Measurements from ENCODE around the gene FBXO10. TPM values are rescaled to one million over a fixed set of nuclear protein-coding genes. Genes with fewer than 3 reads are reported as not detected.
"Not testable (repeated sequence)": the region's sequence is repeated elsewhere in the genome, so short reads cannot be mapped to it uniquely, and the experiment has no call there.

The FBXO10 gene
- total RNA-seq, 2 experiments from 2014 or later: 2.8 to 2.9 TPM

GRCh38 chr9:37522971-37523370 lies 53.2 kb downstream of the FBXO10 start:
- CTCF ChIA-PET: no interaction called here
- POLR2A ChIA-PET: no interaction called here

DNA sequence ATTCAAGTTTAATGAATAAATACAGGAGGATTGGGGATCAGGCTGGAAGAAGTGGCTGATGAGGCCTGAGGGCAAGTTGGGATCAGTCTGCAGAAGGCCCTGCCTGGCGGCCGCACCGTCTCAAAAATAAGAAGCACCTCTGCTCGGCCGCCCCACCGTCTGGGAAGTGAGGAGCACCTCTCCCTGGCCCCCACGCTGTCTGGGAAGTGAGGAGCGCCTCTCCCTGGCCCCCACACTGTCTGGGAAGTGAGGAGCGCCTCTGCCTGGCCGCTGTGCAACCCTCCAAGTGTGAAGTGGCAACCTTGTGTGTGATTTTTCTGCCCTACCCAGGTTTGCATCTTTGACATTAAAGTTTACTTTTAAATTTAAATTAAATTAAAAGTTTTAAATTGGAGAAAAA lies 55.1 kb downstream of the FBXO10 start:
- POLR2A ChIA-PET: no interaction called here

DNA sequence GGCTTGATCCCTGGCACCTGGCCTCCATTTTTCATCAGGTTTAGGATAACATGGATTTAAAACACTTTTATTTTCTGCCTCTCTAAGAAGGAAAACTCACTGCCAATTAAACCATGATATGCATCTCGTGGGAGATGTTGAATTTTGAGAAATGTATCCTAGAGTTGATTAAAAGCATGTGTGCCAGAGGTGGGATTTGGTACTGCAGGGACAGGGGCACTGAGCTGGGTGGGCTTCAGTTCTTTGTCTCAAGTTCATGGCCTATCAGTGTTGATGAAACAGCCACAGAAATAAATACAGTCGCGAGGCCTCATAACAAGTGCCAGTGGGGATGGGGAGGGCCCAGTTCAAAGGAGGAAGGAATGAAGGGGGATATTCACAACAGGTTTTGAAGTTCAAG lies 55.5 kb downstream of the FBXO10 start:
- POLR2A ChIA-PET: interaction anchor here (0.6 kb wide), 1 partner anchor 86 kb away, joined by 3 read pairs; no protein-coding TSS in a partner anchor
- CTCF ChIA-PET: no interaction called here

More for the DNA sequence above, 55.1 kb downstream of the FBXO10 start:
- CTCF ChIA-PET: no interaction called here

- CTCF ChIA-PET: interaction anchor here (1.0 kb wide), 1 partner anchor 11 kb away, joined by 3 read pairs; no protein-coding TSS in a partner anchor
- POLR2A ChIA-PET: no interaction called here
These were observed 58.3 kb downstream of the FBXO10 start for GRCh38 chr9:37517923-37518322.

DNA sequence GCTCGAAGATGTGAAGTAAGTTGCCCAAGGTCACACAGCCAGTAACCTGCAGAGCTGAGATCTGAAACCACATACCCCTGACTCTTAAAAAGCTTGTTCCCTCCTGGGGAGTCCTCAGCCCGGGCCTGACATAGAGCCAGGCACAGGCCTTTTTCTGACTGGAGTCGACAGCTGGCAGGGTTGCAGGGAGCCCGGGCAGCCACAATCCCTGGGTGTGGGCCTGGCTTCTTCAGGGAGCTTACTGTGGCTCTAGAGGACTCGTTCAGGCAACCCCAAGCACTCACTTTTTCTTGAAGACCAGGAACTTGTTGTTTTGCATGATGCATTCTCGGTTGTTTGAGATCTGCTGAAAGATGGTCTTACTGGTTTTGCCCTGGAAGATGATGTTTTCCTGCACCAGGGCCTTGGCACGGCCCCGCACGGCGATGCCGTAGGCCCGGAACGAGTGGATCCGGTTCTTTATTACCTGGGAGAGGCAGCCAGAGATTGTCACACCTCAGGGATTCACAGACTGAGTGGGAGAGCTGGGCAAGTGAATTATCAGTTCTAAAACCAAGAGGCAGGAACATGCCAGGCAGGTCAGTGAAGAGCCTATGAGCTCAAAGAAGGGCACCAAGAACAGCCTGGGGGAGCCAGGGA lies 60.4 kb downstream of the FBXO10 start:
- POLR2A ChIA-PET: no interaction called here
- CTCF ChIA-PET: no interaction called here

DNA sequence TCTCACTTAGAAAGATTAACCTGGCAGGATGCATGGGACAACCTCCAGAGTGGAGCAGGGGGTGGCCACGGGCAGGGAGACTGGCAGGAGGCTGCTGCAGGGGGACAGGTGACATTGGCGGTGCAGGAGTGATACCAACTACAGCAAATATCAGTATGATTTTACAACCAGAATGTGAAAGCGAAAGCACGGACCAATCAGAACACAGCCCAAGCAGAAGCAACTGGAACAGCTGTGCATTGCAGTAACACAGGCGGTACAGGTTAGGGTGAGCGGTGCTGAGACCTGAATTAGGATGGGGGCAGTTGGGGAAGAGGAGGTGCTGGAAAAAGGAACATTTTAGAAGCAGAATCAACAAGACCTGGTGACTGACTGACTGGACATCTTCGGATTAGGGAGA lies 61.2 kb downstream of the FBXO10 start:
- ChIA-PET POLR2A (no interaction called here), CTCF (no interaction called here)

GRCh38 chr9:37514415-37514814 lies 61.8 kb downstream of the FBXO10 start:
- CTCF ChIA-PET, POLR2A ChIA-PET: not testable (repeated sequence)

DNA sequence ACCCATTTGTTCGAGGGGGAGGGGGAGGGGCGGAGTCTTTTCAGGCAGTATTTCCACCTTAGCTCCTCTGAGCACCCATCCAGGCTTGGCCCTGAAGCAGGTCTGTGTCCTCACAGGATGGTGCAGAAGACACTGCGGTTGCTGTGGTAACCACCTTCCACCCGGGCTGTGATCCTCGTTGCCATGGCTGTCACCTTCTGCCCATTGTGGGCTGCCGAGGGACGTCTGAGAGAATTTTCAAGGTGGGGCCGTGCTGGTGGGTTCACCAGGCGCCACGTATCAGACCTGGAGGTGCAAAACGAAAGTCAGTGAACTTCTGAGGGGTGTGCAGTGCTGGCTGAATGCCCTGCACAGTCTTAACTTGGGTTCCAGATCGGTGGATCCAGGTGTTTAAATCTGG lies 63.7 kb downstream of the FBXO10 start:
- ChIA-PET POLR2A (no interaction called here), CTCF (no interaction called here)

DNA sequence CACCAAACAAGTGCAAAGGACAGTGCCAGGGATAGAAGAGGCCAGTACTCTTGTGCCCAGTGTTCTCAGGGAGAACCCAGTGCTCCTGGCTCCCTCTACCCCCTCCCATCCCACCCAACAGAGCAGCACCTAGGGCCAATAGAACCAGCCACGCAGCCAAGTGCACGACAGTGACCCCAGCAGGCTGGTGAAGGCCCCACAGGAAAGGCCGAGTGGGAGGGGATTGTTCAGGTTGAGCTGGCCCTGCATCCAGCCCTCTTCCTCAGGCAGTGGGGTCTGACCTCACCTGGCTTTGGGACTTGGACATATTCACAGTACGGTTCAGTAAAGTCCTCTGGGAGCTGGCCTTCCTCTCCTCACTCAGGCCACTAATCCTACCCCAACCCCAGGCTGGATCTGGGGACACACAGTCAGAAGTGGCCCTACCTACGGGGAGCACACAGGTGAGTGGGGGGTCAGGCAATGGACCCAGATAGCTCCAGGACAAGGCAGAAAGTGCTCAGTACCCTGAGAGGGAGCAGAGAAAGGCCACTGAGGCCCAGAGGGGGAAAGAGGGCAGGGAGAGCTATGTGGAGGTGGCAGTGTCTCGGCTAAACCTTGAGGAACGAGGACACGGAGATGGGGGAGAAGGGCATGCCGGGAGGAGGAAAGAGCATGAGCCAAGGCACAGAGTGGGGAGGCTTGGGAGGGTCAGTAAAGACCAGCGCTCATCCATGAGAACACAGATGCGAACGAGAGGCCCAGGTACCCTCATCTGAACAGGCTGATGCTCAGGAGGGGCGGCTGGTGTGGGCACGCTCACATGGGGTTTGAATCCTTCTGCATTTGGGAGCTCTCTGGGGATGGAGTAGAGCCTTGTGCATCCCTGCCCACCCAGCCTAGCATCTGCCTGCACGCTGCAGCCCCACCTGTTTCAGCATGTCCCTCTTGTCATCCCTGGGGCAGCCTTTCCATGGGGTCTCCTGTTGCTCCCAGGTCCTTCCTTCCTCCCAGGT lies 64.9 kb downstream of the FBXO10 start:
- ChIA-PET CTCF (no interaction called here), POLR2A (no interaction called here)

DNA sequence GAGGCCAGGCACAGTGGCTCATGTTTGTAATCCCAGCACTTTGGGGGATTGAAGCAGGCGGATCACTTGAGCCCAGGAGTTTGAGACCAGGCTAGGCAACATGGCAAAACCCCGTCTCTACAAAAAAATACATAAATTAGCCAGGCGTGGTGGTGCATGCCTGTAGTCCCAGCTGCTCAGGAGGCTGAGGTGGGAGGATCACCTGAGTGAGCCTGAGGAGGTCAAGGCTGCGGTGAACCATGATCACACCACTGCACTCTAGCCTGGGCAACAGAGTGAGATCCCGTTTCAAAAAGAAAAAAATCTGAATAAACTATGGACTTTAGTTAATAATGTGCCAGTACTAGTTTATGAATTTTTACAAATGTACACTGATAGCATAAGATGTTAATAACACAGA lies 66.1 kb downstream of the FBXO10 start:
- POLR2A ChIA-PET, CTCF ChIA-PET: not testable (repeated sequence)

DNA sequence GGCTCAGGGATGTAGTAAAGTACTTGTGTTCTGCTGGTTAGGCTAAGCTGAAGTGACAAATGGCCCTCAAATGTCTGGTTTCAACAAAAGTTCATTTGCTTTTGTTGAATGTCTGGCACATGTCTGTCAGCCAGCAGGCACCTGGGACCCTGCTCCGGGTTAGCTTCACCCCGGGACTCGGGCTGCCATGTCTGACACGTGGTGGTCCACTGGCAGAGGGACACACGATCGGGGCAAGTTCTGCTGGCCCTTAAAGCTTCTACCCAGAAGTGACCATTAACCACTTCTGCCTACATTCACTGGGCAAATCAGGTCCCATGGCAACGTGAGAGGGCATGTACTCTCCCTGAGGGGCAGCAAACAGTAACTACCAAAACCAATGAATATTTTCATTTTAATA lies 66.6 kb downstream of the FBXO10 start:
- POLR2A ChIA-PET: interaction anchor here (0.7 kb wide), 2 partner anchors 12 to 20 kb away, joined by 3 to 4 read pairs; no protein-coding TSS in a partner anchor
- CTCF ChIA-PET: no interaction called here

- ChIA-PET POLR2A (interaction anchor here (0.7 kb wide), 1 partner anchor 13 kb away, joined by 3 read pairs; no protein-coding TSS in a partner anchor), CTCF (no interaction called here)
These were observed 67.4 kb downstream of the FBXO10 start for GRCh38 chr9:37508834-37509206.

- ChIA-PET CTCF (no interaction called here), POLR2A (no interaction called here)
These were observed 67.9 kb downstream of the FBXO10 start for GRCh38 chr9:37508135-37508833.

GRCh38 chr9:37507566-37508134 lies 68.5 kb downstream of the FBXO10 start:
- CTCF ChIA-PET: no interaction called here
- POLR2A ChIA-PET: no interaction called here

DNA sequence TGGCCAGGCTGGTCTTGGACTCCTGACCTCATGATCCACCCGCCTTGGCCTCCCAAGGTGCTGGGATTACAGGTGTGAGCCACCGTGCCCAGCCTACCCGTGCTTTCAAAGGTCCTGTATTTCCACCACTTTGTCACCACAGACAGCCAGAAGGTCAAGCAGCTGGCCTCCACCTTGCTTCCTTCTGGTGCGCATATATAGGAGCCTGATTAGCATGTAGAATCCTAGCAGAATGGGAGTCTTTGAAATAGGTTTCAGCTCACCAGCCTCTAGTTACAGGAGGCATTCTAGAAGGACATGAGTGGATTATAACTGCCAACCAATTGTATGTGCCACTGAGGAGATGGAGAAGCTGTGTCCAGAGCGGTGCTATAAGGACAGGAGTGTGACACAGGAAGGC lies 71.6 kb downstream of the FBXO10 start:
- ChIA-PET POLR2A (interaction anchor here (1.0 kb wide), 1 partner anchor 18 kb away, joined by 3 read pairs; no protein-coding TSS in a partner anchor), CTCF (interaction anchor here (0.7 kb wide), 1 partner anchor 164 kb away, joined by 3 read pairs; no protein-coding TSS in a partner anchor)

DNA sequence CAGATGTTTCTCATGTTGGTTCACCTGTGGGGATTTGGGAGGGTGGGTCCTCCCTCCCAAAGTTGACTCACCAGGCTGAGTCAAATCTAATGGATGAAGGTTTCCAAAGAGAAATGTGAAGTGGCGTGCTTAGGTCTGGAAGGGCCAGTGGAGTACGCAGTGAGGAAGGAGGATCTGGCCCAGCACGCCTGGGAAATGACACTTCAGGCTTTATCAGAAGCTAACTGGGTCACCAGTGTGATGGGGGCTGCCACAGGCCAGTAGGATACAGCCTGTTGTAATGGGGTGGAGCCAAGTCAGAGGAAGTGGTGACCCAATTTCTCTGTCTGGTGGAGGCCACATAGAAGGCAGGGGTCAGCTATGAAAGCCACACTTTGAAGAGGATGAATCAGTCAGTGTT lies 72.4 kb downstream of the FBXO10 start:
- ChIA-PET CTCF (no interaction called here), POLR2A (interaction anchor here (0.9 kb wide), 2 partner anchors 18 to 89 kb away, joined by 3 read pairs; partner anchors contain the start of genes POLR1E and TOMM5)

DNA sequence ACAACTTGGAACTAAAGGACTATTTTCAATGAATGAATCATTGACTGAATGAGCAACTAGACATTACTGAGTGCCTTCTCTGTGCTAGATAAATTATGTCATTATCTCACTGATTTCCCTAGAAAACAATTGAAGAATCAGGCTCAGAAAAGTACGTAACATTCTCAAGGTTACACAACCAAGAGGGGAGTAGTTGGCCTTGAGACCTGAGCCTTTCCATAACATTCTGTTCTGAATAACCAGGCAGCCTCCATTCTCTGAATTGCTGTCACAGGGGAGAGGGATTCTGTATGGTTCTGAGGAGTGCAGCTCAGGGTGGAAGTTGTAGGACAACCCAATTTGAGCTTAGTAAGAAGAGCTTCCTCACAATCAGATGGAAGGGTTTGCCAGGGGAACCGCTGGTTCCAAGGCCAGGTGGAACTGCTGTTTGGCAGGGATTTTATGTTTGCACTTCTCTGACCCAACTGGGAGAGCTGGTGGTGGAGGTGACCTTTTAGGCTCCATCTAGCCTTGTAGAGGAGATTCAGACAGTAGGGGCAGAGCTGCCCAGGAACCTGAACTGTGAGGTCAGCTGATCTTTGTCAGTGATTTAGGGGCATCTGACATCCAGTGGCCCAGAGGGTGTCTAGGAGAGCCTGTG lies 74.1 kb downstream of the FBXO10 start:
- ChIA-PET POLR2A (no interaction called here), CTCF (no interaction called here)

- CTCF ChIA-PET: no interaction called here
- POLR2A ChIA-PET: no interaction called here
These were observed 76.9 kb downstream of the FBXO10 start for GRCh38 chr9:37499297-37499696.

GRCh38 chr9:37498457-37498856 lies 77.7 kb downstream of the FBXO10 start:
- POLR2A ChIA-PET: interaction anchor here (0.6 kb wide), 1 partner anchor 18 kb away, joined by 3 read pairs; no protein-coding TSS in a partner anchor
- CTCF ChIA-PET: no interaction called here

- CTCF ChIA-PET: no interaction called here
- POLR2A ChIA-PET: no interaction called here
These were observed 78.9 kb downstream of the FBXO10 start for GRCh38 chr9:37497320-37497719.
